HG03460 (cell line): ENCODE measurements around the gene SPOCK1.

Experiments
- ATAC-seq: cut with Tn5 transposase; IDR thresholded peaks from one replicate; pipeline ENCODE4 v1.9.1; 2021; ENCODE audit not compliant: unreplicated experiment

SPOCK1 gene

GRCh38 chr5:137167187-137167586 lies 331.9 kb downstream of the SPOCK1 start:
- ATAC-seq, result no peak

GRCh38 chr5:137164961-137165360 lies 334.2 kb downstream of the SPOCK1 start:
- no peak for ATAC-seq

- no peak for ATAC-seq
Measured at GRCh38 chr5:137164536-137164935, 334.6 kb downstream of the SPOCK1 start.

GRCh38 chr5:137158691-137159090 lies 340.4 kb downstream of the SPOCK1 start:
- no peak for ATAC-seq

- no peak for ATAC-seq
Measured at GRCh38 chr5:137156180-137156579, 342.9 kb downstream of the SPOCK1 start.

GRCh38 chr5:137155261-137156000 lies 343.7 kb downstream of the SPOCK1 start:
- ATAC-seq, result no peak

GRCh38 chr5:137152616-137153015 lies 346.5 kb downstream of the SPOCK1 start:
- no peak for ATAC-seq

GRCh38 chr5:137148655-137149054 lies 350.5 kb downstream of the SPOCK1 start:
- ATAC-seq, result no peak

- no peak for ATAC-seq
Measured at GRCh38 chr5:137148159-137148558, 351.0 kb downstream of the SPOCK1 start.

- ATAC-seq, result no peak
Measured at GRCh38 chr5:137147346-137147745, 351.8 kb downstream of the SPOCK1 start.

- no peak for ATAC-seq
Measured at GRCh38 chr5:137146402-137146890, 352.7 kb downstream of the SPOCK1 start.

- ATAC-seq, result no peak
Measured at GRCh38 chr5:137145721-137146120, 353.4 kb downstream of the SPOCK1 start.

GRCh38 chr5:137144656-137145055 lies 354.5 kb downstream of the SPOCK1 start:
- ATAC-seq, result no peak

- ATAC-seq, result peak; percentile 66
Measured at GRCh38 chr5:137142764-137143605, 356.1 kb downstream of the SPOCK1 start.

- ATAC-seq, result peak; percentile 38
Measured at GRCh38 chr5:137142346-137142745, 356.8 kb downstream of the SPOCK1 start.

GRCh38 chr5:137141779-137142178 lies 357.3 kb downstream of the SPOCK1 start:
- no peak for ATAC-seq

- no peak for ATAC-seq
Measured at GRCh38 chr5:137136991-137137632, 362.0 kb downstream of the SPOCK1 start.

- no peak for ATAC-seq
Measured at GRCh38 chr5:137134920-137135532, 364.1 kb downstream of the SPOCK1 start.

GRCh38 chr5:137129886-137130680 lies 369.0 kb downstream of the SPOCK1 start:
- ATAC-seq, result no peak

- no peak for ATAC-seq
Measured at GRCh38 chr5:137128012-137128411, 371.1 kb downstream of the SPOCK1 start.
